Motor neuron (in vitro differentiated cells): ENCODE results near the gene GINS2. TPM values are rescaled to one million over a fixed set of nuclear protein-coding genes. Genes with fewer than 3 reads are reported as not detected.
A peak's percentile ranks its signal among the peaks of the same experiment; 100 is the strongest.

Experiments
- ATAC-seq, 8 experiments: fragments of 200-7000 bp; cut with Tn5 transposase; replicated peaks in 6 of 8; 2 replicates each; pipeline ENCODE4 v1.8.0; 2021; ENCODE audit warnings: mild to moderate bottlenecking in 8 of 8, moderate library complexity in 8 of 8
- H3K27ac ChIP-seq, 2 donors: fragments of 250-450 bp; sonication (Bioruptor Pico); 2 replicates each; pipeline ENCODE4 v1.9.0; 2021; ENCODE audit warnings: antibody characterized with exemption in 2 of 2, mild to moderate bottlenecking in 2 of 2, moderate library complexity in 1 of 2
- H3K4me1 ChIP-seq, 2 donors: fragments of 250-450 bp; sonication (Bioruptor Pico); replicated peaks in 1 of 2; 2 replicates each; pipeline ENCODE4 v1.6.1; 2021; ENCODE audit warnings: antibody characterized with exemption in 2 of 2, mild to moderate bottlenecking in 2 of 2, moderate library complexity in 1 of 2
- H3K4me3 ChIP-seq, 5 donors: fragments of 250-450 bp; sonication (Bioruptor Pico); 2 replicates each; pipeline ENCODE4 v1.9.0; 2021; ENCODE audit warnings: antibody characterized with exemption in 5 of 5, mild to moderate bottlenecking in 5 of 5, moderate library complexity in 4 of 5
- WGBS, 10 experiments: fragments of 450-650 bp; shearing (Covaris generic); methylation state at CpG; one replicate each; pipeline ENCODE4 v1.0.0; 2022; 5-methylcytosine and 5-hydroxymethylcytosine counted together
- in situ Hi-C, 9 experiments: fragments of 400-800 bp; cut with MboI; loops; one replicate each; pipeline ENCODE4 v1.15.0; 2021; ENCODE audit warnings: low sequenced_read_pairs in 9 of 9, low pct_unique_long_range_greater_than_20kb in 2 of 9; ENCODE audit not compliant: unreplicated experiment in 9 of 9
- total RNA-seq, 8 experiments: library from RNA; unstranded; fragments of 300-600 nt; gene quantifications; 2 replicates each; pipeline versions ENCODE4 v1.2.3 to v1.2.4, GENCODE V29; 2022

The GINS2 gene
- total RNA-seq, 8 experiments from 2014 or later: 0.25 to 26.1 (median 5.3) TPM

- ATAC-seq: no peak
- peaks cover 0 to 2% of the 10 kb centered on the region in 2 donors for H3K4me1 ChIP-seq
- WGBS, 10 experiments: 68 to 100% (median 97%) methylated on average over 1 to 7 of the region's 10 CpGs; no CpG with 5 or more reads in 5 of the 10 experiments
- in situ Hi-C loops: no loop called here
- H3K27ac ChIP-seq: no peak overlapping the region
- no peak overlapping the region for H3K4me3 ChIP-seq
Observed at GRCh38 chr16:85668676-85669424, 19.9 kb downstream of the GINS2 start.

- Histone ChIP-seq H3K27ac (no peak overlapping the region), H3K4me1 (peaks cover 3 to 5% of the 10 kb centered on the region in 2 donors), H3K4me3 (no peak overlapping the region)
- in situ Hi-C loops: no loop called here
- peak in 5 of 8 experiments; percentile 11 to 47 (median 19) for ATAC-seq
- 80 to 100% (median 100%) methylated on average over 1 to 5 of the region's 16 CpGs; no CpG with 5 or more reads in 2 of the 10 experiments for WGBS, 10 experiments
Observed at GRCh38 chr16:85667841-85668413, 20.8 kb downstream of the GINS2 start.

GRCh38 chr16:85667261-85667660, 21.5 kb downstream of the GINS2 start:
- no peak for ATAC-seq
- WGBS, 10 experiments: 80 to 100% (median 97%) methylated on average over 1 to 3 of the region's 9 CpGs; no CpG with 5 or more reads in 6 of the 10 experiments
- H3K4me1 ChIP-seq: peaks cover 9 to 11% of the 10 kb centered on the region in 2 donors
- H3K4me3 ChIP-seq: no peak overlapping the region
- no peak overlapping the region for H3K27ac ChIP-seq
- in situ Hi-C loops: no loop called here

GRCh38 chr16:85665929-85666328, 22.8 kb downstream of the GINS2 start:
- Histone ChIP-seq H3K27ac (no peak overlapping the region), H3K4me3 (no peak overlapping the region), H3K4me1 (peaks cover 23 to 25% of the 10 kb centered on the region in 2 donors)
- no peak for ATAC-seq
- 40 to 100% (median 94%) methylated on average over 1 to 9 of the region's 13 CpGs; no CpG with 5 or more reads in 3 of the 10 experiments for WGBS, 10 experiments
- in situ Hi-C loops: no loop called here

DNA sequence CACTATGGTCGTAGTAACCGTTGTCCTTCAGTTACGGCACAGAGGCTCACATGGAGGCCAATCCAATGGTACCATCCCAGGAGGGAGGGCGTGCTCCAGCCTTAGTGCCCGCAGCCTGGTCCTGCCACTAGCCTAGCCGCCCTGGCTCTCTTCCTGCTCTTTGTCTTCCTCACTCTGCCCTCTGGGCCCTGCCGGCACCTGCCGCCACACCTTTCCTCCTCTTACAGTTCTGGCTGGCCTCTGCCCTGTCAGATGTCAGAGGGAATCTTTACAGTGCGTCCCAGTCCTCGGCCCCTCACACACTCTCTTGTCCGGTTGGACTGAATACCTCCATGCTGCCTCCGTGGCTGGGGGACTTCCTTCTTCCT, 23.4 kb downstream of the GINS2 start:
- ATAC-seq: no peak
- Histone ChIP-seq H3K4me1 (peaks cover 24 to 29% of the 10 kb centered on the region in 2 donors), H3K4me3 (no peak overlapping the region), H3K27ac (no peak overlapping the region)
- in situ Hi-C loops: no loop called here
- WGBS, 10 experiments: 92 to 100% (median 95%) methylated on average over 3 to 7 of the region's 12 CpGs; no CpG with 5 or more reads in 4 of the 10 experiments

DNA sequence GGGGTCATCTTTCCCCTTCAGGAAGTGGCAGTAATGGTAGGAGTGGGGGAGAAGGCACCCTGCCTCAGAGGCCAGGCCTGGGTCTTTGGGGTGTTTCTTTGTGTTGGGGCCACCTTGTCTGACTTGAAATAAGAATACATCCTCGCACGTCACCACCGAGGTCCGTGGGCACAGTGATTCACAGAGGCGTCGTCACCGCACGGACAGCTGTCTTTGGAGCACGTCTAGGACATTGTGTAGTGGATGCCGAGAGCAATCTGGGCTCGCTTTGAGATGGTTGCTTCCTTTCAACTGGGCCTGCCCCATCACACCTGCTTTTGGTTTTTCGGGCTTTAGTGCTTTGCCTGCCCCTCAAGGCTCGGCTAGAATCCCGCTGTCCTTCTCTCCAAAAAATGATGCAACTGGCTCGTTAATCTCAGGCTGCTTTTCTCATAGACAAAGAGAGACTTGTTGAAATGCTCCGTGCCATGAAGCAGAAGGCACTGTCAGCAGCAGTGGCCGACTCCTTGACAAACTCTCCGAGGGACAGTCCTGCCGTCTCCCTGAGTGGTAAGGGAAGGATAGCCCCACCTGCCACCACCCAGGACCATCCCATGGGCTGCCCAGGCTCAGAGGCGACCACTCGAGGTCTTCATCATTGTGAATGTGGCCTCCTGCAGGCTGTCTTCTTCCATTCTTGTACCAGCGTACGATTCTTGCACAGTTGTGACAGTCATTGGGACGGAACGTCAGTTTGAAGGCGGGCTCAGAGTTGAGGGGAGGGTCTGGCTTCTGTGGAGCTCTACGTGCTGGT, 24.0 kb downstream of the GINS2 start:
- Histone ChIP-seq H3K4me1 (peaks cover 29 to 31% of the 10 kb centered on the region in 2 donors), H3K4me3 (no peak overlapping the region), H3K27ac (no peak overlapping the region)
- no peak for ATAC-seq
- in situ Hi-C loops: no loop called here
- WGBS, 10 experiments: 95 to 100% (median 96%) methylated on average over 1 to 15 of the region's 27 CpGs; no CpG with 5 or more reads in 1 of the 10 experiments

DNA sequence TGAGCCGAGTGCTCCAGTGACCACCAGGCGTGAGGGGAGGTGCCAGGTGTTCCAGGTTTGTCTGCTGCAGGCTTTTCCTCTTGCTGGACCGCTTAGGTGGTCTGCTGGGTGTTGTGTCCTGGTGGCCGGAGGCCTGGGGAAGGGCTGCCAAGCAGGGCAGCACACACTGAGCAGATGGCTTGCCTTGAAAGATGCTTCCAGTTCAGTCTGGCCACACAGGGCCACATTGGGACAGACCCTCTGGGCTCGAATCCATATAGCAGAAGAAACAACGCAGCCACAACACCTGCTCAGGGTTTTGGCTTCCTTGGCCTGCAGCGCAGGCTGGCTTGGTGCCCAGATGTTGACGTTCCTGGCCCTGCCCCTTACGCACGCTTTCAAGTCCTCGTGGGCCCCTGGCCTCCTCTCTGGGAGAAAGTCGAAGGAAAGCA, 24.8 kb downstream of the GINS2 start:
- WGBS, 10 experiments: 93 to 100% (median 100%) methylated on average over 2 to 8 of the region's 12 CpGs; no CpG with 5 or more reads in 5 of the 10 experiments
- Histone ChIP-seq H3K27ac (no peak overlapping the region), H3K4me1 (peaks cover 29 to 31% of the 10 kb centered on the region in 2 donors), H3K4me3 (no peak overlapping the region)
- no peak for ATAC-seq
- in situ Hi-C loops: no loop called here

DNA sequence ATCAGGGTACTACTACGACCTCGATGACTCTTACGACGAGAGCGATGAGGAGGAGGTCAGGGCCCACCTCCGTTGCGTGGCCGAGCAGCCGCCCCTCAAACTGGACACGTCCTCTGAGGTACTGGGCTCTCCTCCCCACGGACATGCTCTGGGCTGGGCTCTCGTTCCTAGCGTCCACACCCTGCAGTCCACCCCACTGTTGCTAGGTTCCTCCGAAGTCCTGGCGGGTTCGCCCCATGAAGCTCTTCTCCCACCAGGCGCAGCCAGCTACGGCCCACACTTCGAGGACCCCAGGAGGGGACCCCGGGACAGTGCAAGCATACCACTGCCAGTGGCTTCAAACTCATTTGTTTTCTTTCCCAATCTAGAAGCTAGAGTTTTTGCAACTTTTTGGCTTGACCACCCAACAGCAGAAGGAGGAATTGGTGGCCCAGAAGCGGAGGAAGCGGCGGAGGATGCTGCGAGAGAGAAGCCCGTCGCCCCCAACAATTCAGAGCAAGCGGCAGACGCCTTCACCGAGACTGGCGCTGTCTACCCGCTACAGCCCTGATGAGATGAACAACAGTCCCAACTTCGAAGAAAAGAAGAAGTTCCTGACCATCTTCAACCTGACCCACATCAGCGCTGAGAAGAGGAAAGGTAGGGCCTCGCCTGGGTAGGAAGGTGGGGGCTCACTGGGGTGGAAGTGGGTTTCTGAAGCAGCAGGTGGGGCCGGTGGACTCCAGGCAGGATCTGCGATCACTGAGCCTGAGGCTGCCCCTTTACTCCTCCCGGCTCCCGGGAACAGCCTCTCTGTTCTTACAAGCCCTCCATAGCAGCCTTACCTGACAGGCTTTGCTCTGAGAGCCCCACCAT, 25.6 kb downstream of the GINS2 start:
- WGBS, 10 experiments: 88 to 100% (median 94%) methylated on average over 4 to 20 of the region's 38 CpGs; no CpG with 5 or more reads in 3 of the 10 experiments
- no peak for ATAC-seq

DNA sequence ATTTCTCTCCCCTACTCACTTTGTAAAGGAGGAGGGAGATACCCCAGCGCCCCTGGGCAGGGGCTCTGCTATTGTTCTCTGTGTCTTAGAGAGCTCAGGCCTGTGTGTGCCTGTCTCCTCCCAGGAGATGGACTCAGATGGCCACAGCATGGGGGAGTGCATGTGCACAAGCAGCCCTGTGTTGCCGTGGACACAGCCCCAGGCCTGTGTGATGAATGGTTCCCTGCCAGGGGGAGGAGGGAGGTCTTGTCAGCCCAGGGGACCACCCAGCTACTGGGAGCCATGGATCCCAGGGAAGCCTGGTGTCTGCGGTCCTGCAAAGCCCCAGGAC, 26.3 kb downstream of the GINS2 start:
- Histone ChIP-seq H3K4me3 (no peak overlapping the region), H3K27ac (peak overlapping the region; percentile 73 to 76)
- in situ Hi-C loops: no loop called here

More for the DNA sequence above, 25.6 kb downstream of the GINS2 start:
- H3K27ac ChIP-seq: peak overlapping the region; percentile 73 to 76
- no peak overlapping the region for H3K4me3 ChIP-seq
- peaks cover 29 to 31% of the 10 kb centered on the region in 2 donors for H3K4me1 ChIP-seq
- in situ Hi-C loops: no loop called here

DNA sequence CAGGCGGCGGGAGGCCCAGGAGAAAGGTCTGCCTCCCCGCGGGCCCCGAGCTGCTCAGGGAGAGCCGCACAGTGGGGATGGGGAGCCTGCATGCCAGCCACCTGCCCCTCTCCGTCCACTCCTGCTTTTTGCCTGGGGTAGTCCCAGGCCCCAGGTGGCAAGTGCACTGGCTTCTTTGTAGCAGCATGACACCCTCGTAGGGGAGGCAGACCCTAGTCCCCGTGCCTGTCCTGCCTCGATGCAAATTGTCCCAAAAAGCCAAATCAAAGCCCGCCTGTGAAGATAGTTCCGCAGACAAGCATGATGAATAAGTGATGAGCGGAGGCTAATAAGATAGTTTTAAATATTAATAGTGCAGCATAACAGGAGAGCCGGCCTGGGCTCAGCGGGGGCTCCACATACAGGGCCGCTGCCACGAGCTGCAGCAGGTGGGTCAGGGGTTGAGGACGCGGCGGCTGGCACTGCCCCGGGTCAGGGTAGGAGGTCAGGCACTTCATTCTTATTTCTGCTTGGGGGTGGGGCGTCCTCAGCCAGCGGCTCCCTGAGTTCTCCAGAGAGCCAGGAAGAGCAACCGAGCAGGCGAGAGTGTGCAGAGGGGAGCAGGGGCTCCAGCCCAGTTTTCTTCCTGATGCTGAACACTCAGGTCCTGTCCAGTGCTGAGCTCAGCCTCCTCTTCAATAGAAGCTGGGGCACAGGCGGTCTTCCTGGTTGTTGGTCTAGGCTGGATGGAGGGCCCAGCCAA, 26.8 kb downstream of the GINS2 start:
- peaks cover 29 to 31% of the 10 kb centered on the region in 2 donors for H3K4me1 ChIP-seq
- ATAC-seq: peak in 2 of 8 experiments; percentile 9 to 13
- no peak overlapping the region for H3K4me3 ChIP-seq
- H3K27ac ChIP-seq: peak overlapping the region; percentile 73 to 76
- 11 to 93% (median 47%) methylated on average over 1 to 6 of the region's 26 CpGs; no CpG with 5 or more reads in 5 of the 10 experiments for WGBS, 10 experiments
- in situ Hi-C loops: no loop called here

More for the DNA sequence above, 26.3 kb downstream of the GINS2 start:
- WGBS, 10 experiments: 0 to 63% (median 0%) methylated on average over 1 to 2 of the region's 3 CpGs; no CpG with 5 or more reads in 7 of the 10 experiments
- peak in 5 of 8 experiments; percentile 74 to 95 (median 86) for ATAC-seq
- peaks cover 29 to 31% of the 10 kb centered on the region in 2 donors for H3K4me1 ChIP-seq

DNA sequence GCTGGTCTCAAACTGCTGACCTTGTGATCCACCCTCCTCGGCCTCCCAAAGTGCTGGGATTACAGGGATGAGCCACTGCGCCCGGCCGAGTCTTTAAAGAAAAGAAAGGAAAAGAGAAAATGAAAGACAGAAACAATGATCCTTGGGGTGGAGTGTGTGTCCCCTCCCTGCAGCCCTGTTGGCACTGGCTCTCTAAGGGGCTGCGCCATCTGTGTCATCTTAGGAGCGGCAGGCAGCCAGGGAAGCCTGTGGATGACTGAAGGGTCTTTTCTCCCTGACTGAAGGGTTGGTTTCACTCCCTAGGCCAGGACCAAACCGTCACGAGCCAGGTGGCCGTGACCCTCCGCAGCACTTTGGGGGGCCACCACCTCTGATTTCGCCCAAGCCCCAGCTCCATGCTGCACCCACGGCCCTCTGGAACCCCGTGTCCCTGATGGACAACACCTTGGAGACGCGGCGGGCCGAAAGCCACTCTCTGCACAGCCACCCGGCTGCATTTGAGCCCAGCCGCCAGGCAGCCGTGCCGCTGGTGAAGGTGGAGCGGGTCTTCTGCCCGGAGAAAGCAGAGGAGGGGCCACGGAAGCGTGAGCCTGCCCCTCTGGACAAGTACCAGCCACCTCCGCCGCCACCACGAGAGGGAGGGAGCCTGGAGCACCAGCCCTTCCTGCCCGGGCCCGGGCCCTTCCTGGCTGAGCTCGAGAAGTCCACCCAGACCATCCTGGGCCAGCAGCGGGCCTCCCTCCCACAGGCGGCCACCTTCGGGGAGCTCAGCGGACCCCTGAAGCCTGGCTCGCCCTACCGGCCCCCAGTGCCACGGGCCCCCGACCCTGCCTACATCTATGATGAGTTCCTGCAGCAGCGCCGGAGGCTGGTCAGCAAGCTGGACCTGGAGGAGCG, 27.7 kb downstream of the GINS2 start:
- WGBS, 10 experiments: 76 to 100% (median 85%) methylated on average over 1 to 10 of the region's 42 CpGs; no CpG with 5 or more reads in 4 of the 10 experiments
- peaks cover 29 to 31% of the 10 kb centered on the region in 2 donors for H3K4me1 ChIP-seq

More for the DNA sequence above, 27.7 kb downstream of the GINS2 start:
- peak in 2 of 8 experiments; percentile 13 to 20 for ATAC-seq
- in situ Hi-C loops: no loop called here
- no peak overlapping the region for H3K4me3 ChIP-seq
- peak overlapping the region; percentile 73 to 76 for H3K27ac ChIP-seq
